K562 (cell line): ENCODE data around the gene ZBTB20. TPM values are rescaled to one million over a fixed set of nuclear protein-coding genes. Genes with fewer than 3 reads are reported as not detected.

ENCODE experiments used
- ATAC-seq: fragments of 200-7000 bp; cut with Tn5 transposase; 3 replicates; pipeline ENCODE4 v1.9.1; 2020; ENCODE audit warnings: moderate library complexity
- BruUV-seq: library from RNA; stranded (reverse); fragments of 400-500 nt; replicated peaks from 2 replicates; lab custom pipeline; 2021; lab: Mats Ljungman, UMichigan
- CTCF ChIA-PET: fragments of 300-600 bp; formaldehyde crosslinking; extraction: SDS; loops from one replicate; lab custom pipeline; 2021; ENCODE audit warnings: low intra/inter-chr PET ratio; lab: Yijun Ruan, JAX
- POLR2A ChIA-PET: fragments of 300-600, 350-650 bp; sonication (Branson Sonifier 250); formaldehyde crosslinking; extraction: SDS; loops from one replicate; lab custom pipeline; 2021; ENCODE audit warnings: antibody characterized with exemption, inconsistent platforms; lab: Yijun Ruan, JAX
- DNase-seq, 4 experiments: peaks; one replicate each; pipeline versions ENCODE4 v3.0.0 to v3.0.0-alpha.2; 2011 to 2018; ENCODE audit warnings: low spot score in 3 of 4, mixed read lengths in 3 of 4; ENCODE audit errors: extremely low read depth in 1 of 4
- FAIRE-seq: peaks from 2 replicates; lab custom pipeline; 2011; peaks lifted over from hg19 to GRCh38; lab: Jason Lieb, UNC
- H2AFZ ChIP-seq: 2 replicates; pipeline ENCODE4 v1.6.0; 2011; ENCODE audit warnings: low read depth, low read length, control low read depth, inconsistent platforms
- H3K27ac ChIP-seq: fragments of 200-600 bp; 3 replicates; pipeline ENCODE4 v1.8.0; 2011; ENCODE audit warnings: low read depth, mild to moderate bottlenecking, control low read depth, inconsistent platforms, low read length, moderate library complexity, mixed read lengths; ENCODE audit errors: extremely low read depth
- H3K27me3 ChIP-seq, 2 experiments: fragments of 300-600 bp in 1 of 2; 2 replicates in 1 of 2; 3 replicates in 1 of 2; pipeline versions ENCODE4 v1.6.0 to v1.8.0; 2011; ENCODE audit warnings: inconsistent platforms in 2 of 2, low read length in 2 of 2, mild to moderate bottlenecking in 1 of 2, mixed read lengths in 1 of 2, moderate library complexity in 1 of 2; ENCODE audit not compliant: control insufficient read depth in 2 of 2, insufficient read depth in 2 of 2
- H3K36me3 ChIP-seq: fragments of 300-600 bp; 3 replicates; pipeline ENCODE4 v1.8.0; 2011; ENCODE audit warnings: mild to moderate bottlenecking, low read length, inconsistent platforms; ENCODE audit not compliant: control insufficient read depth, insufficient read depth
- H3K4me1 ChIP-seq, 2 experiments: fragments of 200-600 bp in 1 of 2; replicated peaks in 1 of 2; 2 replicates in 1 of 2; 3 replicates in 1 of 2; pipeline versions ENCODE4 v1.5.1 to v1.8.0; 2011; ENCODE audit warnings: inconsistent platforms in 2 of 2, low read length in 2 of 2, mild to moderate bottlenecking in 1 of 2, mixed read lengths in 1 of 2, moderate library complexity in 1 of 2; ENCODE audit not compliant: control insufficient read depth in 2 of 2, insufficient read depth in 2 of 2
- H3K4me2 ChIP-seq: 2 replicates; pipeline ENCODE4 v1.6.1; 2011; ENCODE audit warnings: low read length, control low read depth, inconsistent platforms, mixed read lengths; ENCODE audit not compliant: insufficient read depth
- H3K4me3 ChIP-seq: fragments of 200-600 bp; sonication (generic), shearing (Covaris generic); 2 replicates; pipeline ENCODE4 v1.5.1; 2016; ENCODE audit warnings: control low read depth, inconsistent platforms
- H3K79me2 ChIP-seq: fragments of 200-600 bp; 3 replicates; pipeline ENCODE4 v1.8.0; 2011; ENCODE audit warnings: low read length, inconsistent platforms; ENCODE audit not compliant: control insufficient read depth, insufficient read depth
- H3K9ac ChIP-seq, 2 experiments: 2 replicates each; pipeline versions ENCODE4 v1.6.0 to v1.6.1; 2011; ENCODE audit warnings: low read depth in 2 of 2, low read length in 2 of 2, control low read depth in 1 of 2, inconsistent platforms in 1 of 2, mild to moderate bottlenecking in 1 of 2, mixed read lengths in 1 of 2; ENCODE audit not compliant: insufficient read depth in 1 of 2
- H3K9me1 ChIP-seq: one replicate; pipeline ENCODE4 v1.6.0; 2011; ENCODE audit warnings: inconsistent platforms, mild to moderate bottlenecking, low read length, moderate library complexity; ENCODE audit not compliant: control insufficient read depth, insufficient read depth
- H3K9me3 ChIP-seq: replicated peaks from 2 replicates; pipeline ENCODE4 v1.5.1; 2011; ENCODE audit warnings: low read depth, low read length, inconsistent platforms; ENCODE audit not compliant: control insufficient read depth, insufficient read depth
- H4K20me1 ChIP-seq: replicated peaks from 2 replicates; pipeline ENCODE4 v1.6.1; 2011; ENCODE audit warnings: low read length, inconsistent platforms, mixed read lengths; ENCODE audit not compliant: control insufficient read depth, insufficient read depth
- CC2D1A ChIP-seq: fragments of 450-650 bp; IDR thresholded peaks from 2 replicates; pipeline ENCODE4 v1.6.1; 2017; ENCODE audit warnings: mild to moderate bottlenecking
- DDX20 ChIP-seq: fragments of 450-650 bp; IDR thresholded peaks from 2 replicates; pipeline ENCODE4 v1.6.1; 2016; ENCODE audit warnings: missing genetic modification characterization, low read depth, mild to moderate bottlenecking, missing compliant biosample characterization, moderate library complexity
- EHMT2 ChIP-seq: fragments of 450-650 bp; IDR thresholded peaks from 2 replicates; pipeline ENCODE4 v1.6.1; 2018; ENCODE audit warnings: antibody characterized with exemption
- ETS2 ChIP-seq: IDR thresholded peaks from 2 replicates; pipeline ENCODE4 v1.6.1; 2016; ENCODE audit warnings: borderline replicate concordance, missing genetic modification characterization, mild to moderate bottlenecking, moderate library complexity, missing compliant biosample characterization; ENCODE audit not compliant: poor library complexity, severe bottlenecking
- HOXB6 ChIP-seq: fragments of 250-450 bp; sonication (Bioruptor Pico); IDR thresholded peaks from 2 replicates; pipeline ENCODE4 v1.5.1; 2022; ENCODE audit warnings: mild to moderate bottlenecking, borderline replicate concordance
- KLF13 ChIP-seq: fragments of 450-650 bp; IDR thresholded peaks from 2 replicates; pipeline ENCODE4 v1.6.1; 2016; ENCODE audit warnings: missing genetic modification characterization, low read depth, mild to moderate bottlenecking, missing compliant biosample characterization, moderate library complexity, borderline replicate concordance
- NRF1 ChIP-seq, 2 experiments: fragments of 450-650 bp; IDR thresholded peaks in 1 of 2; conservative IDR thresholded peaks in 1 of 2; 2 replicates each; pipeline ENCODE4 v1.6.1; 2014; ENCODE audit warnings: mild to moderate bottlenecking in 2 of 2
- PCBP1 ChIP-seq: fragments of 200-400 bp; formaldehyde crosslinking; IDR thresholded peaks from 2 replicates; pipeline ENCODE4 v1.6.1; 2018; ENCODE audit warnings: mild to moderate bottlenecking, low read depth, low read length; ENCODE audit not compliant: poor library complexity, severe bottlenecking
- POLR3A ChIP-seq: IDR thresholded peaks from 2 replicates; pipeline ENCODE4 v1.6.1; 2011; ENCODE audit warnings: borderline replicate concordance, mild to moderate bottlenecking, moderate library complexity; ENCODE audit not compliant: insufficient read length, insufficient read depth; ENCODE audit errors: extremely low read depth
- SREBF2 ChIP-seq: sonication (generic); formaldehyde crosslinking; IDR thresholded peaks from 2 replicates; pipeline ENCODE4 v1.4.0; 2020; ENCODE audit warnings: mild to moderate bottlenecking, missing genetic modification reagents
- WHSC1 ChIP-seq: IDR thresholded peaks from one replicate; pipeline ENCODE4 v1.6.1; 2012; ENCODE audit warnings: low read length, control low read depth, inconsistent platforms
- ZKSCAN3 ChIP-seq: fragments of 250-450 bp; sonication (Bioruptor Pico); IDR thresholded peaks from 2 replicates; pipeline ENCODE4 v1.4.0; 2020
- ZNF174 ChIP-seq: fragments of 250-450 bp; sonication (Bioruptor Pico); IDR thresholded peaks from 2 replicates; pipeline ENCODE4 v1.4.0; 2020; ENCODE audit warnings: mild to moderate bottlenecking
- ZNF316 ChIP-seq: fragments of 450-650 bp; IDR thresholded peaks from 2 replicates; pipeline ENCODE4 v1.6.1; 2016
- ZNF79 ChIP-seq: fragments of 250-450 bp; sonication (Bioruptor Pico); IDR thresholded peaks from 2 replicates; pipeline ENCODE4 v1.4.0; 2020; ENCODE audit warnings: low read depth, mild to moderate bottlenecking, moderate library complexity
- ZNF830 ChIP-seq: fragments of 250-450 bp; sonication (Bioruptor Pico); IDR thresholded peaks from 2 replicates; pipeline ENCODE4 v1.5.0; 2021; ENCODE audit warnings: mild to moderate bottlenecking
- WGBS: fragments of 100-300 bp; shearing (Covaris generic); methylation state at CpG from one replicate; pipeline ENCODE4 v1.1.6; 2016; ENCODE audit warnings: low coverage, mixed read lengths; ENCODE audit not compliant: insufficient coverage; ENCODE audit errors: missing lambda C conversion rate; 5-methylcytosine and 5-hydroxymethylcytosine counted together
- in situ Hi-C: fragments of 300-500 bp; cut with MboI; formaldehyde crosslinking; loops from 4 replicates; pipeline ENCODE4 v1.15.0; 2018; ENCODE audit warnings: inconsistent platforms, mixed read lengths
- intact Hi-C: fragments of 100-400 bp; cut with micrococcal nuclease; formaldehyde crosslinking; loops from 2 replicates; pipeline ENCODE4 v1.14.2; 2022
- polyA plus RNA-seq, 8 experiments: library from polyadenylated mRNA; depleted of rRNA in 4 of 8; stranded (reverse) in 5 of 8; unstranded in 3 of 8; fragments of >200 nt; fragmentation: Nextera tagmentation in 2 of 8; fragmentation: Illumina TruSeq in 1 of 8; extraction: Ambion mirVana in 2 of 8; extraction: Trizol in 1 of 8; gene quantifications; 2 replicates each; pipeline versions ENCODE4 v1.2.1 to v1.2.3, GENCODE V29; 2011 to 2014; ENCODE audit warnings: inconsistent platforms in 1 of 8, missing spikeins in 1 of 8
- total RNA-seq, 7 experiments: library from RNA; depleted of rRNA in 6 of 7; stranded (reverse); fragments of >200 nt in 6 of 7; fragmentation: Illumina TruSeq in 2 of 7; extraction: Trizol in 2 of 7; gene quantifications; 2 replicates each; pipeline versions ENCODE4 v1.2.1 to v1.2.3, GENCODE V29; 2011 to 2021; ENCODE audit warnings: low replicate concordance in 1 of 7
- TF ChIP-seq, protein P1 (sequence below), 2 experiments: fragments of 450-650 bp; IDR thresholded peaks; 2 replicates each; pipeline ENCODE4 v1.6.1; 2016; ENCODE audit warnings: mild to moderate bottlenecking in 2 of 2, borderline replicate concordance in 1 of 2, low read depth in 1 of 2, moderate library complexity in 1 of 2

The ZBTB20 gene
- total and polyA plus RNA-seq, 9 of the 15 experiments (the other 6 are each of a cell fraction or from before 2014, with no cell fraction given): 0.17 to 1.7 (median 0.45) TPM

DNA sequence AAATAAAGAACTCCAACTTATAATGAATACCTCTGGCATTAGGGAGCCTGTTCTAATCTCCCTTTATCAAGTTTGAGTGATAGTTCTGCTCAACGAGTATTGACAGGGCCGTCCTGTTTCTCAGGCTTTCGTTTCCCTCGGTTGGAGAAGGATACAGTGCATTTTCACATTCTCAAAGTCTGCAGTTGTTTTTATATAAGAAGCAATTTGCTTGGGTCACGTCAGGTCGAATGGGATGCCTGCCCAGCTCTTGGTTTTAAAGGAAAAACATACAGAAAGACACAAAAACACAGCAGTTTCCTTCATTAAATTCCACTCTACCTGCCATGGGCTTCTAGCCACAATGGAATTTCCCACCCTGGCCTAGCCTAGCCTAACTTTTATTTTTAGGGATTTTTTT, 487.0 kb downstream of the ZBTB20 start:
- under 1% methylated on average over 6 of the region's 6 CpGs for WGBS
- Histone ChIP-seq H3K36me3 (no peaks in the 10 kb centered on the region), H3K27ac (no peak overlapping the region), H2AFZ (no peak overlapping the region), H3K9me1 (no peaks in the 10 kb centered on the region), H3K9me3 (no peaks in the 10 kb centered on the region), H3K9ac (no peak overlapping the region), H4K20me1 (no peaks in the 10 kb centered on the region), H3K4me2 (no peak overlapping the region), H3K4me1 (no peaks in the 10 kb centered on the region), H3K79me2 (no peaks in the 10 kb centered on the region), H3K4me3 (no peak overlapping the region), H3K27me3 (no peaks in the 10 kb centered on the region)
- no peak for ATAC-seq
- ChIA-PET POLR2A (no interaction called here), CTCF (no interaction called here)
- in situ Hi-C loops: no loop called here
- no TSS peak for BruUV-seq
- FAIRE-seq: no peak
- intact Hi-C loops: no loop called here
- no peak for DNase-seq
- TF ChIP-seq EHMT2 (no peak), ZNF79 (CRISPR knock-in tag) (no peak), NRF1 (conservative IDR thresholded peaks at IDR 0.05 in 1 of 2, IDR thresholded peaks at IDR 0.05 in 1 of 2) (no peak), HOXB6 (CRISPR knock-in tag) (no peak), ZNF830 (CRISPR knock-in tag) (no peak), PCBP1 (no peak), SREBF2 (CRISPR knock-in tag) (no peak), DDX20 (no peak), ZNF316 (no peak), POLR3A (no peak), ZKSCAN3 (CRISPR knock-in tag) (no peak), CC2D1A (no peak), WHSC1 (no peak), KLF13 (tag) (no peak), ETS2 (no peak), ZNF174 (CRISPR knock-in tag) (no peak)
- TF ChIP-seq, protein P1, sequence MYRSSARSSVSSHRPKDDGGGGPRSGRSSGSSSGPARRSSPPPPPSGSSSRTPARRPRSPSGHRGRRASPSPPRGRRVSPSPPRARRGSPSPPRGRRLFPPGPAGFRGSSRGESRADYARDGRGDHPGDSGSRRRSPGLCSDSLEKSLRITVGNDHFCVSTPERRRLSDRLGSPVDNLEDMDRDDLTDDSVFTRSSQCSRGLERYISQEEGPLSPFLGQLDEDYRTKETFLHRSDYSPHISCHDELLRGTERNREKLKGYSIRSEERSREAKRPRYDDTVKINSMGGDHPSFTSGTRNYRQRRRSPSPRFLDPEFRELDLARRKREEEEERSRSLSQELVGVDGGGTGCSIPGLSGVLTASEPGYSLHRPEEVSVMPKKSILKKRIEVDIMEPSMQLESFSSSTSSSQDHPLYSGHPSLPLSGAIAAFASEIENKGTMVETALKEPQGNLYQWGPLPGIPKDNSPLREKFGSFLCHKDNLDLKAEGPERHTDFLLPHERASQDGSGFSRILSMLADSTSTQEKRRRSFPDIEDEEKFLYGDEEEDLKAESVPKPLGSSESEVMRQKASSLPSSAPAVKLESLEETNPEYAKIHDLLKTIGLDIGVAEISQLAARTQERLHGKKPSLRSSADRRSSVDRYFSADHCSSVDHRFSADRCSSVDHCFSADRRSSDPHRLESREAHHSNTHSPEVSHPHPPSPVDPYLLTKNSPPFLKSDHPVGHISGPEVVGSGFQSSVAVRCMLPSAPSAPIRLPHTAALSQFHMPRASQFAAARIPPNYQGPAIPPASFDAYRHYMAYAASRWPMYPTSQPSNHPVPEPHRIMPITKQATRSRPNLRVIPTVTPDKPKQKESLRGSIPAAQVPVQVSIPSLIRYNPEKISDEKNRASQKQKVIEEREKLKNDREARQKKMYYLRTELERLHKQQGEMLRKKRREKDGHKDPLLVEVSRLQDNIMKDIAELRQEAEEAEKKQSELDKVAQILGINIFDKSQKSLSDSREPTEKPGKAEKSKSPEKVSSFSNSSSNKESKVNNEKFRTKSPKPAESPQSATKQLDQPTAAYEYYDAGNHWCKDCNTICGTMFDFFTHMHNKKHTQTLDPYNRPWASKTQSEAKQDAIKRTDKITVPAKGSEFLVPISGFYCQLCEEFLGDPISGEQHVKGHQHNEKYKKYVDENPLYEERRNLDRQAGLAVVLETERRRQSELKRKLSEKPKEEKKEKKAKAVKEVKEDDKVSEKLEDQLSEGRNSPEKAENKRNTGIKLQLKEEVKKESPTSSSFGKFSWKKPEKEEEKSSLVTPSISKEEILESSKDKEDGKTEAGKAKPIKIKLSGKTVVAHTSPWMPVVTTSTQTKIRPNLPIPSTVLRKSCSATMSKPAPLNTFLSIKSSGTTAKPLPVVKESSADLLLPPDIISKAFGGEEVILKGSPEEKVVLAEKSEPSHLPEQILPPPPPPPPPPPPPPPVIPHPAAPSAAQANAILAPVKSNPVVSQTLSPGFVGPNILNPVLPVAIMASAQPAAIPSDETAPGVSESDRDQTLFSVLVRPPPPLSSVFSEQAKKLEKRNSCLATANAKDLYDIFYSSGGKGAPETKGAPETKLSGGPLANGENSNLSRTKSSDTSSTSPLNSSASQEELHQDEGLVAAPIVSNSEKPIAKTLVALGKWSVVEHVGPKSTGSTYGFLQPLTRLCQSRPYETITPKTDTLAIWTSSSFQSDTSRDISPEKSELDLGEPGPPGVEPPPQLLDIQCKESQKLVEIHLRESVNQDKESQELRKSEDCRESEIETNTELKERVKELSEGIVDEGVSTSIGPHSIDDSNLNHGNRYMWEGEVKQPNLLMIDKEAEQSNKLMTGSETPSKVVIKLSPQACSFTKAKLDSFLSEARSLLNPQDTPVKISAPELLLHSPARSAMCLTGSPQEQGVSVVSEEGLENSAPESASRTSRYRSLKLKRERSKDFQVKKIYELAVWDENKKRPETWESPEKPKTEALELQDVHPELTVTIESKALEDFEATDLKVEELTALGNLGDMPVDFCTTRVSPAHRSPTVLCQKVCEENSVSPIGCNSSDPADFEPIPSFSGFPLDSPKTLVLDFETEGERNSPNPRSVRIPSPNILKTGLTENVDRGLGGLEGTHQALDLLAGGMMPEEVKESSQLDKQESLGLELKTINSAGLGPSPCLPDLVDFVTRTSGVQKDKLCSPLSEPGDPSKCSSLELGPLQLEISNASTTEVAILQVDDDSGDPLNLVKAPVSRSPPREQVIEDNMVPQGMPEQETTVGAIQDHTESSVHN (IDR thresholded peaks at IDR 0.05; ENCODE audit: borderline replicate concordance in 1 of 2, low read depth in 1 of 2): no peak
